C4-2B (cell line): Measurements from ENCODE around the gene ANGPTL2.

Experiments used
- CTCF ChIP-seq: fragments of 450-650 bp; conservative IDR thresholded peaks from 2 replicates; pipeline ENCODE4 v1.5.1; 2017; ENCODE audit warnings: mild to moderate bottlenecking
- ZFX ChIP-seq: fragments of 450-650 bp; IDR thresholded peaks from 2 replicates; pipeline ENCODE4 v1.6.1; 2017

GRCh38 chr9:127095411-127095810 lies 27.0 kb downstream of the ANGPTL2 start:
- no peak for TF ChIP-seq CTCF
- TF ChIP-seq ZFX = no peak
